ENCODE results near the gene RIN3.

Gene RIN3

GRCh38 chr14:92563765-92564285 is 50.2 kb downstream of the RIN3 start:
- Mint-ChIP-seq H3K9me3 (no peaks in the 10 kb centered on the region), H3K27ac (no peak overlapping the region), H3K27me3 (no peaks in the 10 kb centered on the region), H3K4me3 (no peak overlapping the region), H3K4me1 (peaks cover 36% of the 10 kb centered on the region), H3K36me3 (peaks cover 10% of the 10 kb centered on the region)

DNA sequence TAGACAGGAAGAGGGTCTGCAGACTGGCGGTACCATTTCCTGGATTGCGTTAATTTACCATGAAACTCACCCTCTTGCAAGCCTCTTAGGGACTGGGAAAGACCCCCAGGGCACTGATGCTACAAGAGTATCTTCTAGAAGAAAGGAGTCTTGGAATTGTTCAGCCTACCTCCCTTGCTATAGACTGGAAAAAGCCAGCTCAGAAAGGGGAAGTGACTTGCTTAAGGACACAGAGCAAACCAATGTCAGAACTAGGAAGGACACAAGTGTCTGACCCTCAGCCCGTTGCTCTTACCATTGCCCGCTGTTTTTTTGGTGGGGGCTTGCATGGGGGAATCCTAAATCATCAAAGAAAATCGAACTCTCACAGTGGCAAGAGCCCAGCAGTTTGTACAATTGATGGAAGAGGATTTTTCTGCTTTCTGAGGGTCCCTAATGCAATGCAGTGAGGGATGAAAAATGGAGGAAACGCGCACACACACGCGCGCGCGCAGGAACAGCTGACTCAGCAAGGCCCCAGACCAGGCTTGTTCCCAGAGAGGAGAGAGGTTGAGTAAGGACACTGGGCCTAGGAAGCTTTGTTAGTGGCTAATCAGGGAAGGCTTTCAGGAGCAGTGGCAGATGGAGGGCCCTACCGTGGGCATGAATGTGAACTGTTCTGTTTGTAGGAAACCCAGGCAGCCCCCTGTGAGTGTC is 50.9 kb downstream of the RIN3 start:
- no peaks in the 10 kb centered on the region for H3K27me3 Mint-ChIP-seq
- H3K4me1 Mint-ChIP-seq, result peaks cover 38% of the 10 kb centered on the region
- peaks cover 10% of the 10 kb centered on the region for H3K36me3 Mint-ChIP-seq
- no peak overlapping the region for H3K27ac Mint-ChIP-seq
- H3K9me3 Mint-ChIP-seq, result no peaks in the 10 kb centered on the region
- H3K4me3 Mint-ChIP-seq, result no peak overlapping the region

GRCh38 chr14:92565040-92565717 is 51.6 kb downstream of the RIN3 start:
- Mint-ChIP-seq H3K9me3 (no peaks in the 10 kb centered on the region), H3K4me3 (no peak overlapping the region), H3K27me3 (no peaks in the 10 kb centered on the region), H3K27ac (no peak overlapping the region), H3K4me1 (peaks cover 34% of the 10 kb centered on the region), H3K36me3 (peaks cover 10% of the 10 kb centered on the region)

- Mint-ChIP-seq H3K27me3 (no peaks in the 10 kb centered on the region), H3K4me3 (no peak overlapping the region), H3K9me3 (no peaks in the 10 kb centered on the region), H3K27ac (no peak overlapping the region), H3K4me1 (peaks cover 34% of the 10 kb centered on the region), H3K36me3 (peaks cover 10% of the 10 kb centered on the region)
Observed at GRCh38 chr14:92565718-92566115, 52.1 kb downstream of the RIN3 start.

- H3K36me3 Mint-ChIP-seq, result peaks cover 13% of the 10 kb centered on the region
- no peak overlapping the region for H3K4me3 Mint-ChIP-seq
- no peaks in the 10 kb centered on the region for H3K27me3 Mint-ChIP-seq
- no peaks in the 10 kb centered on the region for H3K9me3 Mint-ChIP-seq
- H3K4me1 Mint-ChIP-seq, result peaks cover 39% of the 10 kb centered on the region
- H3K27ac Mint-ChIP-seq, result no peak overlapping the region
Observed at GRCh38 chr14:92567173-92567725, 53.7 kb downstream of the RIN3 start.

DNA sequence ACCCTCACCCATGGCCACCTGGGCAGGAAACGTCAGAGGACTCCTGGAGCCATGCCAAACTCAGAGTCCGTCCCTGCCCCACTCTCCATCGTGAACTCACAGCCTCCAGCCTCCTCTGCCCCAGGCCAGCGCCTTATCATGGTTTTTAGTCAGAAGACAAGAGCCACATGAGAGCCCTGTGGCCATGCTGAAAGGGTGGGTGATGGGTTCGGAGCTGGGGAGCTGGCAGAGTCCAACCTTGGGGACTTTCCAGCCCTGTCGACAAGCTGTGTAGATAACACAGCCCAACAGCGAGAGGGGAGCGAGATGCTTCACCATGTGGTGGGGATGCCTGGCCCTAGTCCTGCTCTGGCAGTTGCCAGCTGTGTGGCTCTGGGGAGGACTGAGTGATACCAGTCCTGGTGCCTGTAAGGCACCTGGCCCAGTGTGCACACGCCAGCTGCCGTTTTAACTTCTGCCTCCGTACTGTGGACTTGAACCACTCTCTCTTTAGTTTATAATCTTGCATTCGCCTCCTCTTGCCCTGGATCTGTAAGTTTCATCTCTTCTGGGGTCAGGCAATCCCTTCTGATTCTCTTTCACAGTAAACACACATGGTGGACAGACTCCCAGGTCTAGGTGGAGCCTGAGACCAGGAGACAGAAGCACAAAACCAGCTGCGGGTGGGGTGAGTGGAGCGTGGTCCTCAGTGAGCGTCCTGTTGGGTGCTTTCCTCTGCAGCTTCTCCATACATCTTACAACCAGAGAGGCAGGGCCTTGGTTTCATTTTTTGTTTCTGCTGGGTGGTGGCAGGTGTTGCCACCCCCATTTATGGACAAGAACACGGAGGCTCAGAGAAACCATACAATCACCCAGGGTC is 55.3 kb downstream of the RIN3 start:
- Mint-ChIP-seq H3K36me3 (peaks cover 13% of the 10 kb centered on the region), H3K9me3 (no peaks in the 10 kb centered on the region), H3K4me1 (peaks cover 35% of the 10 kb centered on the region), H3K27me3 (no peaks in the 10 kb centered on the region), H3K27ac (peak overlapping the region; percentile 92), H3K4me3 (peak overlapping the region; percentile 62)

DNA sequence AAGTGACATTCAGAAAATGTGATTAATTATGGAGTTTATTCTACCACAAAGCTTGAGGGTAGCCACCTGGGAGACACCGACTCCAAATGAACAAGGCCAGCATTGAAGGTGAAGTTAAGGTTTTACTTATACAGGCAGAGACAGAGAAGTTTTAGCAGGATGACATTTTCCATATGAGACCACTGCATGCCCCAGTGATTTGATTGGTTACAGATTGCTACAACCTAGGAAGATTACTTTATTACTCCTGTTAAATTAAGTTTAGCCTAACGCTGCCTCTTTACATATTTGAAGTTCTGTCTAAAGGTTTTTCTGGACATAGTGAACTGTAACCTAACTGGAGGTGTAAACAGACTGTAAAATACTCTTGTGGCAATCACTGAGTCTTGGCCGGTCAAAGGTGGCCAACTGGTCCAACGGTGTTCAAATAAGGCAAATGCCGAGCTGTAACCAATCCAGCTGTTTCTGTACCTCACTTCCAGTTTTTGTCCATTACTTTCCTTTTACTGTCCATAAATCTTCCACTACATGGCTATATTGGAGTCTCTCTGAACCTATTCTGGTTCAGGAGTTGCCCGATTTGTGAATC is 57.2 kb downstream of the RIN3 start:
- no peaks in the 10 kb centered on the region for H3K27me3 Mint-ChIP-seq
- no peak overlapping the region for H3K4me3 Mint-ChIP-seq
- H3K4me1 Mint-ChIP-seq, result peaks cover 39% of the 10 kb centered on the region
- H3K36me3 Mint-ChIP-seq, result peaks cover 13% of the 10 kb centered on the region
- H3K27ac Mint-ChIP-seq, result no peak overlapping the region
- no peaks in the 10 kb centered on the region for H3K9me3 Mint-ChIP-seq

- no peaks in the 10 kb centered on the region for H3K27me3 Mint-ChIP-seq
- peaks cover 49% of the 10 kb centered on the region for H3K4me1 Mint-ChIP-seq
- H3K36me3 Mint-ChIP-seq, result peaks cover 9% of the 10 kb centered on the region
- H3K4me3 Mint-ChIP-seq, result no peak overlapping the region
- H3K27ac Mint-ChIP-seq, result no peak overlapping the region
- no peaks in the 10 kb centered on the region for H3K9me3 Mint-ChIP-seq
Observed at GRCh38 chr14:92572050-92572449, 58.5 kb downstream of the RIN3 start.

GRCh38 chr14:92573761-92574498 is 60.3 kb downstream of the RIN3 start:
- no peaks in the 10 kb centered on the region for H3K27me3 Mint-ChIP-seq
- H3K4me3 Mint-ChIP-seq, result no peak overlapping the region
- H3K4me1 Mint-ChIP-seq, result peaks cover 60% of the 10 kb centered on the region
- H3K9me3 Mint-ChIP-seq, result no peaks in the 10 kb centered on the region
- peaks cover 3% of the 10 kb centered on the region for H3K36me3 Mint-ChIP-seq
- H3K27ac Mint-ChIP-seq, result no peak overlapping the region

GRCh38 chr14:92575061-92575747 is 61.6 kb downstream of the RIN3 start:
- no peaks in the 10 kb centered on the region for H3K27me3 Mint-ChIP-seq
- peaks cover 60% of the 10 kb centered on the region for H3K4me1 Mint-ChIP-seq
- no peak overlapping the region for H3K27ac Mint-ChIP-seq
- no peaks in the 10 kb centered on the region for H3K9me3 Mint-ChIP-seq
- H3K4me3 Mint-ChIP-seq, result no peak overlapping the region
- H3K36me3 Mint-ChIP-seq, result peaks cover 3% of the 10 kb centered on the region

- no peaks in the 10 kb centered on the region for H3K9me3 Mint-ChIP-seq
- peaks cover 62% of the 10 kb centered on the region for H3K4me1 Mint-ChIP-seq
- no peaks in the 10 kb centered on the region for H3K27me3 Mint-ChIP-seq
- no peak overlapping the region for H3K27ac Mint-ChIP-seq
- peak overlapping the region; percentile 19 for H3K4me3 Mint-ChIP-seq
- peaks cover 3% of the 10 kb centered on the region for H3K36me3 Mint-ChIP-seq
Observed at GRCh38 chr14:92575748-92576303, 62.2 kb downstream of the RIN3 start.

DNA sequence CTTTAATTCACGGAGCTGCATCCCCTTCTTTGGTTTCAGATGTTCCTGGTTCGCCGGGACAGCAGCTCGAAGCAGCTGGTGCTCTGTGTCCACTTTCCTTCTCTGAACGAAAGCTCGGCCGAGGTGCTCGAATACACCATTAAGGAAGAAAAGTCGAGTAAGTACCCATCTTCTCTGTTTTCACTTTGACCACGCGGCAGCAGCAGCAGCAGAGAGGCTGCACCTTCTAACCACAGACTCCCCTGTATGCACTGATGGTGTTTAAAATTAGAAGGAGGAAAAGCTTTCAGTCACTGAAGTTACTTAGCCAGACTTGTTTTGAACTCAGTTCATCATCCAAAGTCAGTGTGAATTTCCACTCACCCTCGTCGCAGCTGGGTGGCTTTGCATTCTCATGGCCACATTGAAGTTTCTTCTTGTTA is 63.8 kb downstream of the RIN3 start:
- peaks cover 64% of the 10 kb centered on the region for H3K4me1 Mint-ChIP-seq
- H3K4me3 Mint-ChIP-seq, result peak overlapping the region; percentile 78
- H3K36me3 Mint-ChIP-seq, result no peaks in the 10 kb centered on the region
- H3K9me3 Mint-ChIP-seq, result no peaks in the 10 kb centered on the region
- H3K27me3 Mint-ChIP-seq, result no peaks in the 10 kb centered on the region
- peak overlapping the region; percentile 59 for H3K27ac Mint-ChIP-seq

GRCh38 chr14:92578511-92578910 is 64.9 kb downstream of the RIN3 start:
- Mint-ChIP-seq H3K36me3 (peaks cover 4% of the 10 kb centered on the region), H3K4me3 (no peak overlapping the region), H3K4me1 (peaks cover 74% of the 10 kb centered on the region), H3K27me3 (no peaks in the 10 kb centered on the region), H3K9me3 (no peaks in the 10 kb centered on the region), H3K27ac (peak overlapping the region; percentile 20)

Data from activated naive CD4-positive, alpha-beta T cell treated with anti-CD3 and anti-CD28 coated beads, Interleukin-2, amount 50 U/mL, for 24 hours (primary cell).